HG02623 (cell line): ENCODE measurements around the gene SCN7A.

Source experiments
- ATAC-seq: cut with Tn5 transposase; IDR thresholded peaks from one replicate; pipeline ENCODE4 v1.9.1; 2021; ENCODE audit warnings: moderate library complexity; ENCODE audit not compliant: unreplicated experiment

Gene SCN7A

GRCh38 chr2:166494140-166494624, at the start of gene SCN7A:
Gene SCN7A (minus strand): TSS chr2:166494249. CDS start chr2:166477696, 16,553 bp downstream.
- ATAC-seq: no peak

- ATAC-seq: peak; percentile 98
Observed at GRCh38 chr2:166539340-166540162, 45.5 kb upstream of the SCN7A start.

- ATAC-seq: no peak
Observed at GRCh38 chr2:166536111-166536510, 42.1 kb upstream of the SCN7A start.

GRCh38 chr2:166521155-166521554, 27.1 kb upstream of the SCN7A start:
- no peak for ATAC-seq

- no peak for ATAC-seq
Observed at GRCh38 chr2:166520604-166521003, 26.6 kb upstream of the SCN7A start.

GRCh38 chr2:166519391-166519962, 25.4 kb upstream of the SCN7A start:
- ATAC-seq: no peak

GRCh38 chr2:166518634-166519390, 24.8 kb upstream of the SCN7A start:
- ATAC-seq: no peak

GRCh38 chr2:166517533-166518061, 23.5 kb upstream of the SCN7A start:
- ATAC-seq: no peak

- ATAC-seq: no peak
Observed at GRCh38 chr2:166516712-166517303, 22.8 kb upstream of the SCN7A start.

GRCh38 chr2:166513952-166514351, 19.9 kb upstream of the SCN7A start:
- ATAC-seq: no peak

GRCh38 chr2:166499281-166499680, 5.2 kb upstream of the SCN7A start:
- no peak for ATAC-seq

- no peak for ATAC-seq
Observed at GRCh38 chr2:166491461-166491860, 2.6 kb downstream of the SCN7A start.

GRCh38 chr2:166487171-166487570, 6.9 kb downstream of the SCN7A start:
- ATAC-seq: no peak

- ATAC-seq: no peak
Observed at GRCh38 chr2:166485558-166486178, 8.4 kb downstream of the SCN7A start.

GRCh38 chr2:166472332-166472731, 21.7 kb downstream of the SCN7A start:
- ATAC-seq: no peak

GRCh38 chr2:166468124-166469024, 25.7 kb downstream of the SCN7A start:
- no peak for ATAC-seq

- ATAC-seq: no peak
Observed at GRCh38 chr2:166464187-166464586, 29.9 kb downstream of the SCN7A start.

GRCh38 chr2:166463640-166464039, 30.4 kb downstream of the SCN7A start:
- no peak for ATAC-seq

GRCh38 chr2:166458674-166459073, 35.4 kb downstream of the SCN7A start:
- ATAC-seq: no peak
